Omental fat pad (tissue), 4 donors: Measurements from ENCODE around the gene FBXO24. TPM values are rescaled to one million over a fixed set of nuclear protein-coding genes. Genes with fewer than 3 reads are reported as not detected.

Source experiments
- ATAC-seq: fragments of 150-250 bp; one replicate; pipeline ENCODE4 v1.9.1; 2016; ENCODE audit warnings: mild to moderate bottlenecking, moderate library complexity; ENCODE audit not compliant: low FRiP score
- DNase-seq: peaks from one replicate; pipeline ENCODE4 v3.0.0-alpha.2; 2019; ENCODE audit warnings: low spot score
- CTCF ChIP-seq, 3 donors: fragments of 450-650 bp; IDR thresholded peaks; one replicate each; pipeline ENCODE4 v1.5.1; 2016 to 2017; ENCODE audit warnings: antibody characterized with exemption in 3 of 3, mild to moderate bottlenecking in 3 of 3, moderate library complexity in 2 of 3
- total RNA-seq, 4 donors: library from RNA; depleted of rRNA; stranded (reverse); fragments of >200 nt; gene quantifications; one replicate each; pipeline ENCODE4 v1.1.0, GENCODE V29; 2016

Gene FBXO24
- total RNA-seq, 4 donors from 2014 or later: 0.36 TPM; not detected in 3

- peak; percentile 97 for ATAC-seq
Measured at GRCh38 chr7:100626530-100627237, 40.6 kb downstream of the FBXO24 start.

GRCh38 chr7:100627238-100627549 is 41.1 kb downstream of the FBXO24 start:
- ATAC-seq: no peak
- no peak for DNase-seq
- no peak for TF ChIP-seq CTCF (IDR thresholded peaks at IDR 0.05)

More at GRCh38 chr7:100626530-100627237, 40.6 kb downstream of the FBXO24 start:
- no peak for TF ChIP-seq CTCF (IDR thresholded peaks at IDR 0.05)
- DNase-seq: peak; percentile 52

- DNase-seq (no peak), ATAC-seq (no peak)
- TF ChIP-seq CTCF (IDR thresholded peaks at IDR 0.05): no peak
Measured at GRCh38 chr7:100629117-100629716, 43.1 kb downstream of the FBXO24 start.

- DNase-seq (no peak), ATAC-seq (no peak)
- TF ChIP-seq CTCF (IDR thresholded peaks at IDR 0.05): no peak
Measured at GRCh38 chr7:100630066-100630465, 43.9 kb downstream of the FBXO24 start.

GRCh38 chr7:100632951-100633717 is 47.0 kb downstream of the FBXO24 start:
- TF ChIP-seq CTCF (IDR thresholded peaks at IDR 0.05): no peak
- peak; percentile 52 for ATAC-seq
- DNase-seq: no peak

- ATAC-seq: no peak
Measured at GRCh38 chr7:100639995-100640516, 53.9 kb downstream of the FBXO24 start.

More at GRCh38 chr7:100639995-100640516, 53.9 kb downstream of the FBXO24 start:
- no peak for DNase-seq
- no peak for TF ChIP-seq CTCF (IDR thresholded peaks at IDR 0.05)
